ENCODE data around the gene MAFG. TPM values are rescaled to one million over a fixed set of nuclear protein-coding genes. Genes with fewer than 3 reads are reported as not detected.

Gene MAFG
- total and polyA plus RNA-seq, 2 experiments from 2014 or later, result 16.1 to 27.0 TPM

GRCh38 chr17:81911969-81912368, 15.6 kb downstream of the MAFG start:
- H3K4me3 ChIP-seq, result peak overlapping the region; percentile 32
- no peak for TF ChIP-seq CTCF (IDR thresholded peaks at IDR 0.05; ENCODE audit: low read depth, low read length)
- H3K27ac ChIP-seq, result no peak overlapping the region
- H3K4me1 ChIP-seq (ENCODE audit: low read depth), result peaks cover 13% of the 10 kb centered on the region
- DNase-seq (ENCODE audit: low read depth in 1 of 2, low spot score in 1 of 2), result no peak
- H3K36me3 ChIP-seq, result peaks cover 20% of the 10 kb centered on the region
- H3K27me3 ChIP-seq, result no peaks in the 10 kb centered on the region
- no peaks in the 10 kb centered on the region for H3K9me3 ChIP-seq (ENCODE audit: low read depth)

- H3K9me3 ChIP-seq (ENCODE audit: low read depth), result no peaks in the 10 kb centered on the region
- peak; percentile 89 to 95 for DNase-seq (ENCODE audit: low read depth in 1 of 2, low spot score in 1 of 2)
- H3K4me1 ChIP-seq (ENCODE audit: low read depth), result peaks cover 8% of the 10 kb centered on the region
- H3K4me3 ChIP-seq, result peak within 1 kb of the TSS; percentile 63
- no peak for TF ChIP-seq CTCF (IDR thresholded peaks at IDR 0.05; ENCODE audit: low read depth, low read length)
- no peaks in the 10 kb centered on the region for H3K27me3 ChIP-seq
- peak within 1 kb of the TSS; percentile 72 for H3K27ac ChIP-seq
- peaks cover 20% of the 10 kb centered on the region for H3K36me3 ChIP-seq
Observed at GRCh38 chr17:81911277-81911961, 16.1 kb downstream of the MAFG start, which contains the start of gene PCYT2. PCYT2 (minus strand) TSS chr17:81911399; CDS start chr17:81911355, 44 bp downstream.

- peak in 1 of 2 donors; percentile 52 for DNase-seq (ENCODE audit: low read depth in 1 of 2, low spot score in 1 of 2)
- H3K27ac ChIP-seq, result peak overlapping the region; percentile 72
- H3K27me3 ChIP-seq, result no peaks in the 10 kb centered on the region
- peaks cover 20% of the 10 kb centered on the region for H3K36me3 ChIP-seq
- H3K4me1 ChIP-seq (ENCODE audit: low read depth), result peaks cover 8% of the 10 kb centered on the region
- peak overlapping the region; percentile 63 for H3K4me3 ChIP-seq
- no peaks in the 10 kb centered on the region for H3K9me3 ChIP-seq (ENCODE audit: low read depth)
- TF ChIP-seq CTCF (IDR thresholded peaks at IDR 0.05; ENCODE audit: low read depth, low read length), result no peak
Observed at GRCh38 chr17:81910840-81911276, 16.7 kb downstream of the MAFG start.

- H3K9me3 ChIP-seq (ENCODE audit: low read depth), result no peaks in the 10 kb centered on the region
- peaks cover 20% of the 10 kb centered on the region for H3K36me3 ChIP-seq
- peak in 1 of 2 donors; percentile 55 for DNase-seq (ENCODE audit: low read depth in 1 of 2, low spot score in 1 of 2)
- H3K4me1 ChIP-seq (ENCODE audit: low read depth), result peaks cover 8% of the 10 kb centered on the region
- peak overlapping the region; percentile 72 for H3K27ac ChIP-seq
- no peak for TF ChIP-seq CTCF (IDR thresholded peaks at IDR 0.05; ENCODE audit: low read depth, low read length)
- no peaks in the 10 kb centered on the region for H3K27me3 ChIP-seq
- peak overlapping the region; percentile 63 for H3K4me3 ChIP-seq
Observed at GRCh38 chr17:81909966-81910839, 17.3 kb downstream of the MAFG start.

GRCh38 chr17:81909231-81909630, 18.3 kb downstream of the MAFG start:
- Histone ChIP-seq H3K9me3 (ENCODE audit: low read depth) (no peaks in the 10 kb centered on the region), H3K4me1 (ENCODE audit: low read depth) (peaks cover 8% of the 10 kb centered on the region), H3K36me3 (peaks cover 23% of the 10 kb centered on the region), H3K27ac (peak overlapping the region; percentile 72), H3K27me3 (no peaks in the 10 kb centered on the region), H3K4me3 (no peak overlapping the region)
- DNase-seq (ENCODE audit: low read depth in 1 of 2, low spot score in 1 of 2), result no peak
- TF ChIP-seq CTCF (IDR thresholded peaks at IDR 0.05; ENCODE audit: low read depth, low read length), result no peak
